Measurements from ENCODE around the gene CLEC1B. TPM values are rescaled to one million over a fixed set of nuclear protein-coding genes. Genes with fewer than 3 reads are reported as not detected.

The CLEC1B gene
- total RNA-seq (2022) = not detected in 2 replicates
- percentile 4 among the genes with signal in this experiment for Bru-seq, nascent RNA
- not detected for BruChase-seq, experiment 1, labeled RNA remaining after a 6-hour chase
- BruChase-seq, experiment 2, labeled RNA remaining after a 2-hour chase = not detected
- long read RNA-seq = 0 reads

DNA sequence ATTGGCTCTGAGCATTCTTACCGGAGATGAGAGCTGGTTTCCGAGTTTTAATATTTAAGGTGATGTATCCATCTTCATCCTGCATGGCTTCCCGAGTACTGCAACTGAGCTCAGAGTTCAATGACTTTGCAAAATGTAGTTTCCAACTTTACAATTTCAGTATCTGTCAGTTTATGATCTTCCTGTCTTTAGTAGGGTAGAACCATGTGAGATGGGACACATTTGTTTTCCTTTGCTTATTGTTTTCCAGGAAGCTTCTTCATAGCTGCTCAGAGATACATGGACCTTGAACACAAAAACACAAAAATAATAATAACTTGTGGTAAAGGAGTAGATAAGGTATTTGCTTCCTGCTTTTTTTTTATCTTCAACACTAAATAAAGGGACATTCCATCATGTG is at the start of gene CLEC1B:
CLEC1B (minus strand) TSS at position 106 of the 400 bp plus-strand sequence; CDS start at position 85, 21 bp downstream.
- no peak for TF ChIP-seq CTCF (IDR thresholded peaks at IDR 0.05; ENCODE audit: unreplicated experiment)
- no TSS peak for BruUV-seq (replicated peaks)
- Mint-ChIP-seq H3K4me1 (ENCODE audit: low read depth, unreplicated experiment) (no peaks in the 10 kb centered on the region), H3K9me3 (ENCODE audit: low read depth, unreplicated experiment) (no peaks in the 10 kb centered on the region), H3K4me3 (ENCODE audit: low read depth, unreplicated experiment) (no peak within 1 kb of the TSS), H3K27ac (ENCODE audit: unreplicated experiment) (no peak within 1 kb of the TSS), H3K27me3 (ENCODE audit: unreplicated experiment) (peaks cover 13% of the 10 kb centered on the region), H3K36me3 (ENCODE audit: insufficient read depth, unreplicated experiment) (no peaks in the 10 kb centered on the region)
- CTCF ChIA-PET = no interaction called here
- intact Hi-C loops (cut with micrococcal nuclease; ENCODE audit: unreplicated experiment) = no loop called here
- DNase-seq = no peak

GRCh38 chr12:10048526-10048925 is 49.6 kb upstream of the CLEC1B start:
- Mint-ChIP-seq H3K27me3 (ENCODE audit: unreplicated experiment) (peaks cover 22% of the 10 kb centered on the region), H3K9me3 (ENCODE audit: low read depth, unreplicated experiment) (no peaks in the 10 kb centered on the region), H3K36me3 (ENCODE audit: insufficient read depth, unreplicated experiment) (no peaks in the 10 kb centered on the region), H3K4me1 (ENCODE audit: low read depth, unreplicated experiment) (no peaks in the 10 kb centered on the region), H3K4me3 (ENCODE audit: low read depth, unreplicated experiment) (no peak overlapping the region), H3K27ac (ENCODE audit: unreplicated experiment) (no peak overlapping the region)
- DNase-seq = no peak
- intact Hi-C loops (cut with micrococcal nuclease; ENCODE audit: unreplicated experiment) = no loop called here
- no peak for TF ChIP-seq CTCF (IDR thresholded peaks at IDR 0.05; ENCODE audit: unreplicated experiment)
- no TSS peak for BruUV-seq (replicated peaks)
- CTCF ChIA-PET = interaction anchor here (0.6 to 1.2 kb wide), 2 partner anchors 10 to 39 kb away, joined by 4 to 5 read pairs; no protein-coding TSS in a partner anchor

GRCh38 chr12:10042167-10042566 is 43.2 kb upstream of the CLEC1B start:
- no TSS peak for BruUV-seq (replicated peaks)
- H3K27ac Mint-ChIP-seq (ENCODE audit: unreplicated experiment) = no peak overlapping the region
- TF ChIP-seq CTCF (IDR thresholded peaks at IDR 0.05; ENCODE audit: unreplicated experiment) = no peak
- no peak for DNase-seq
- H3K4me3 Mint-ChIP-seq (ENCODE audit: low read depth, unreplicated experiment) = no peak overlapping the region
- intact Hi-C loops (cut with micrococcal nuclease; ENCODE audit: unreplicated experiment) = no loop called here
- no peaks in the 10 kb centered on the region for H3K36me3 Mint-ChIP-seq (ENCODE audit: insufficient read depth, unreplicated experiment)
- CTCF ChIA-PET = no interaction called here
- H3K27me3 Mint-ChIP-seq (ENCODE audit: unreplicated experiment) = peaks cover 29% of the 10 kb centered on the region
- no peaks in the 10 kb centered on the region for H3K9me3 Mint-ChIP-seq (ENCODE audit: low read depth, unreplicated experiment)
- no peaks in the 10 kb centered on the region for H3K4me1 Mint-ChIP-seq (ENCODE audit: low read depth, unreplicated experiment)

DNA sequence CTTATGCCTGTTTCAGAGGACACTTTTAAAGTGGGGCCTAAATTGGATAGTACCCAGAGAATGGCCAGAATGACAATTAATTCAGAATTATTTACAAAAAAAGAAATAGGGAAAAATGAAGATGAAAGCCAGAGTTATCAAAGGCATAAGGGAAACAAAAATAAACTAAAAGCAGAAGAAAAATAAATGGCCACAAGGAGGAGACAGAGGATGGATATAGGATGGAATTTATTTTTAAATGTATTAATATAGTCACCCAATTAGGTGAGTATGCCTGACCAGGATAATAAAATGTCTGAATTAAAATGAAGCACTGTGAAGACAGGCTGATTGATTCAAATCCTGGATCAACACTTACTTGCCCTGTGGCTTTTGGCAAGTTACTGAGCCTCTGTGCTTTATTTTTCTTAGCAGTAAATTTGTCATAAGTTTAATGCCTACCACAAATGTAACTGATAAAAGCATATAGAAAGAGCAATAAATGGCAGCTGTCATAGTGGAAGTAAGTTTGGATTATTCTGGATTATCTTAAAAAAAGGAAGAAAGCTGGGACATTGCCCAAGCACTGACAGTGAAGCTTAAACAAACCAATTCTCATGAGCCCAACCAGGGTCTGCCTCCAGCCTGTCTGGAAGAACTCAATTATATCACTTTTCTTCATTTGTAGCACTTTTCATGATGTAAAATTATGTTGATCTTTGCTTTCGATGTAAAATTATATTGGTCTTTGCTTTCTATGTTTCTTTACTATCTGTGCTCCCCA is 35.0 kb upstream of the CLEC1B start:
- DNase-seq = no peak
- no TSS peak for BruUV-seq (replicated peaks)
- Mint-ChIP-seq H3K4me1 (ENCODE audit: low read depth, unreplicated experiment) (no peaks in the 10 kb centered on the region), H3K36me3 (ENCODE audit: insufficient read depth, unreplicated experiment) (no peaks in the 10 kb centered on the region), H3K27ac (ENCODE audit: unreplicated experiment) (no peak overlapping the region), H3K27me3 (ENCODE audit: unreplicated experiment) (no peaks in the 10 kb centered on the region), H3K9me3 (ENCODE audit: low read depth, unreplicated experiment) (no peaks in the 10 kb centered on the region), H3K4me3 (ENCODE audit: low read depth, unreplicated experiment) (no peak overlapping the region)
- CTCF ChIA-PET = interaction anchor here (1.0 to 1.2 kb wide), 2 partner anchors 24 to 106 kb away, joined by 4 read pairs; no protein-coding TSS in a partner anchor
- TF ChIP-seq CTCF (IDR thresholded peaks at IDR 0.05; ENCODE audit: unreplicated experiment) = no peak
- intact Hi-C loops (cut with micrococcal nuclease; ENCODE audit: unreplicated experiment) = loop anchor here (1.0 kb wide), 1 partner anchor 106 kb away; no protein-coding TSS in a partner anchor
